ENCODE measurements around the gene FAM124A. TPM values are rescaled to one million over a fixed set of nuclear protein-coding genes. Genes with fewer than 3 reads are reported as not detected.

The FAM124A gene
- total RNA-seq, 1 experiment from 2014 or later, result 1.1 TPM

DNA sequence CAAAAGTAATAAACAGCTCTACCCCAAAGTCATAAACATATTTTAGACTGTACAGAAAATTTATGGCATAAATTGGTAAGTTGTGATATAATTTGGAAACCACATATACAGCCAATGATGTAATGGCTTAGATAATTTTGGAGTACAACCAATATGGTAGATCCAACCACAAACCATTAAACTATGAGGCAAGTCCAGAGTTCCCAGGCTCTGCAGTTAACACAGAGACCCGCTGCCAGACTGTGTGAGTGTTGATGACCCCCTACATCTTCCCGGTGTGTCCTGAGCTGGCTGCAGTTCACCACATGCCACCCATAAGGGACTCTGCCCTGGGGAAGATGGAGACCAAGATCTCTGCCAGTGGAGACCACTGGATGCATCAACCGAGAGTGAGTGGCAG lies 107.4 kb downstream of the FAM124A start:
- Histone ChIP-seq H3K4me3 (ENCODE audit: low read depth in 2 of 2, low read length in 2 of 2) (no peak overlapping the region), H3K4me1 (ENCODE audit: control insufficient read depth, insufficient read depth, low read length) (no peaks in the 10 kb centered on the region), H3K27me3 (ENCODE audit: control insufficient read depth, insufficient read depth, low read length) (no peaks in the 10 kb centered on the region), H3K36me3 (ENCODE audit: control insufficient read depth, insufficient read depth, low read length) (no peaks in the 10 kb centered on the region), H3K27ac (ENCODE audit: low read length) (no peak overlapping the region), H3K9me3 (ENCODE audit: control insufficient read depth, insufficient read depth, low read depth, low read length) (no peaks in the 10 kb centered on the region)
- BruUV-seq (replicated peaks), result no TSS peak
- DNase-seq (ENCODE audit: low read depth, low spot score) (no peak), ATAC-seq (no peak)
- CTCF ChIA-PET, result no interaction called here
- in situ Hi-C loops (cut with HindIII; ENCODE audit: low pct_unique_long_range_greater_than_20kb, low sequenced_read_pairs) (no loop called here), intact Hi-C loops (cut with micrococcal nuclease; ENCODE audit: unreplicated experiment) (no loop called here)
- TF ChIP-seq, protein P1, sequence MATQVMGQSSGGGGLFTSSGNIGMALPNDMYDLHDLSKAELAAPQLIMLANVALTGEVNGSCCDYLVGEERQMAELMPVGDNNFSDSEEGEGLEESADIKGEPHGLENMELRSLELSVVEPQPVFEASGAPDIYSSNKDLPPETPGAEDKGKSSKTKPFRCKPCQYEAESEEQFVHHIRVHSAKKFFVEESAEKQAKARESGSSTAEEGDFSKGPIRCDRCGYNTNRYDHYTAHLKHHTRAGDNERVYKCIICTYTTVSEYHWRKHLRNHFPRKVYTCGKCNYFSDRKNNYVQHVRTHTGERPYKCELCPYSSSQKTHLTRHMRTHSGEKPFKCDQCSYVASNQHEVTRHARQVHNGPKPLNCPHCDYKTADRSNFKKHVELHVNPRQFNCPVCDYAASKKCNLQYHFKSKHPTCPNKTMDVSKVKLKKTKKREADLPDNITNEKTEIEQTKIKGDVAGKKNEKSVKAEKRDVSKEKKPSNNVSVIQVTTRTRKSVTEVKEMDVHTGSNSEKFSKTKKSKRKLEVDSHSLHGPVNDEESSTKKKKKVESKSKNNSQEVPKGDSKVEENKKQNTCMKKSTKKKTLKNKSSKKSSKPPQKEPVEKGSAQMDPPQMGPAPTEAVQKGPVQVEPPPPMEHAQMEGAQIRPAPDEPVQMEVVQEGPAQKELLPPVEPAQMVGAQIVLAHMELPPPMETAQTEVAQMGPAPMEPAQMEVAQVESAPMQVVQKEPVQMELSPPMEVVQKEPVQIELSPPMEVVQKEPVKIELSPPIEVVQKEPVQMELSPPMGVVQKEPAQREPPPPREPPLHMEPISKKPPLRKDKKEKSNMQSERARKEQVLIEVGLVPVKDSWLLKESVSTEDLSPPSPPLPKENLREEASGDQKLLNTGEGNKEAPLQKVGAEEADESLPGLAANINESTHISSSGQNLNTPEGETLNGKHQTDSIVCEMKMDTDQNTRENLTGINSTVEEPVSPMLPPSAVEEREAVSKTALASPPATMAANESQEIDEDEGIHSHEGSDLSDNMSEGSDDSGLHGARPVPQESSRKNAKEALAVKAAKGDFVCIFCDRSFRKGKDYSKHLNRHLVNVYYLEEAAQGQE (IDR thresholded peaks at IDR 0.05; ENCODE audit: insufficient read depth in 1 of 2, low read depth in 2 of 2, low read length in 1 of 2), result no peak
- TF ChIP-seq POLR2AphosphoS5 (IDR thresholded peaks at IDR 0.05; ENCODE audit: low read depth, low read length) (no peak), TCF7L2 (IDR thresholded peaks at IDR 0.05; ENCODE audit: low read depth, low read length) (no peak), SIN3A (IDR thresholded peaks at IDR 0.05; ENCODE audit: borderline replicate concordance, insufficient read depth, low read depth, low read length) (no peak)
- TF ChIP-seq, protein P2, sequence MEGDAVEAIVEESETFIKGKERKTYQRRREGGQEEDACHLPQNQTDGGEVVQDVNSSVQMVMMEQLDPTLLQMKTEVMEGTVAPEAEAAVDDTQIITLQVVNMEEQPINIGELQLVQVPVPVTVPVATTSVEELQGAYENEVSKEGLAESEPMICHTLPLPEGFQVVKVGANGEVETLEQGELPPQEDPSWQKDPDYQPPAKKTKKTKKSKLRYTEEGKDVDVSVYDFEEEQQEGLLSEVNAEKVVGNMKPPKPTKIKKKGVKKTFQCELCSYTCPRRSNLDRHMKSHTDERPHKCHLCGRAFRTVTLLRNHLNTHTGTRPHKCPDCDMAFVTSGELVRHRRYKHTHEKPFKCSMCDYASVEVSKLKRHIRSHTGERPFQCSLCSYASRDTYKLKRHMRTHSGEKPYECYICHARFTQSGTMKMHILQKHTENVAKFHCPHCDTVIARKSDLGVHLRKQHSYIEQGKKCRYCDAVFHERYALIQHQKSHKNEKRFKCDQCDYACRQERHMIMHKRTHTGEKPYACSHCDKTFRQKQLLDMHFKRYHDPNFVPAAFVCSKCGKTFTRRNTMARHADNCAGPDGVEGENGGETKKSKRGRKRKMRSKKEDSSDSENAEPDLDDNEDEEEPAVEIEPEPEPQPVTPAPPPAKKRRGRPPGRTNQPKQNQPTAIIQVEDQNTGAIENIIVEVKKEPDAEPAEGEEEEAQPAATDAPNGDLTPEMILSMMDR (IDR thresholded peaks at IDR 0.05), result no peak
- POLR2A ChIA-PET, result no interaction called here

DNA sequence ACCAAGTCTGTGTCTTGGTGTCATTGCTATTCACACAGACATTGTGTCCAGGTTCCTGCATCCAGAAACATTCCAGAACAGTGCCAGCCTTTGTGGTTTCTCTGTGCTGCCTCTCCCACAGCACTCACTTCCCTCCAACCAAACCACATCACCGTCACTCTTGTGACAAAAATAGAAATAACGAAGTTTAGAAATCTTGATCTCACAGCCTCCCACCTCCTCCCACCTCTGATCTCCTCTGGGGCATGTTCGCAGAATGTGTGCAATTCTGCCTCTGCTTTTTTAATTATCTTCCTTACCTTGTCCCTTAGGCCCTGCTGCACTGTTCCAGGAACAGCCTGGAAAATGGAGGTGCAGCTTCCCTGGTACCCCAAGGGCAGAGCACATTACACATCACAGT lies 108.6 kb downstream of the FAM124A start:
- TF ChIP-seq TCF7L2 (IDR thresholded peaks at IDR 0.05; ENCODE audit: low read depth, low read length) (no peak), SIN3A (IDR thresholded peaks at IDR 0.05; ENCODE audit: borderline replicate concordance, insufficient read depth, low read depth, low read length) (no peak), POLR2AphosphoS5 (IDR thresholded peaks at IDR 0.05; ENCODE audit: low read depth, low read length) (no peak)
- TF ChIP-seq, protein P2 (IDR thresholded peaks at IDR 0.05), result no peak
- TF ChIP-seq, protein P1 (IDR thresholded peaks at IDR 0.05; ENCODE audit: insufficient read depth in 1 of 2, low read depth in 2 of 2, low read length in 1 of 2), result no peak
- H3K4me1 ChIP-seq (ENCODE audit: control insufficient read depth, insufficient read depth, low read length), result no peaks in the 10 kb centered on the region
- ATAC-seq (no peak), DNase-seq (ENCODE audit: low read depth, low spot score) (no peak)
- H3K27me3 ChIP-seq (ENCODE audit: control insufficient read depth, insufficient read depth, low read length), result no peaks in the 10 kb centered on the region
- intact Hi-C loops (cut with micrococcal nuclease; ENCODE audit: unreplicated experiment), result no loop called here
- H3K9me3 ChIP-seq (ENCODE audit: control insufficient read depth, insufficient read depth, low read depth, low read length), result no peaks in the 10 kb centered on the region
- CTCF ChIA-PET, result no interaction called here
- no TSS peak for BruUV-seq (replicated peaks)
- no peak overlapping the region for H3K27ac ChIP-seq (ENCODE audit: low read length)
- in situ Hi-C loops (cut with HindIII; ENCODE audit: low pct_unique_long_range_greater_than_20kb, low sequenced_read_pairs), result no loop called here
- POLR2A ChIA-PET, result no interaction called here
- no peak overlapping the region for H3K4me3 ChIP-seq (ENCODE audit: low read depth in 2 of 2, low read length in 2 of 2)
- no peaks in the 10 kb centered on the region for H3K36me3 ChIP-seq (ENCODE audit: control insufficient read depth, insufficient read depth, low read length)

Data from Panc1 (cell line).